HEK293T (cell line): Measurements from ENCODE around the gene TAS2R60.

Source experiments
- CTCF ChIA-PET: fragments of 350-600 bp; formaldehyde crosslinking; extraction: SDS; loops from one replicate; lab custom pipeline; 2021; ENCODE audit warnings: antibody characterized with exemption, inconsistent platforms; lab: Yijun Ruan, JAX
- POLR2A ChIA-PET: fragments of 350-600 bp; formaldehyde crosslinking; extraction: SDS; loops from one replicate; lab custom pipeline; 2020; ENCODE audit warnings: antibody characterized with exemption, inconsistent platforms; lab: Yijun Ruan, JAX
- DNase-seq: peaks from one replicate; pipeline ENCODE4 v3.0.0; 2012; ENCODE audit warnings: mixed read lengths; ENCODE audit errors: extremely low spot score
- ARNT ChIP-seq: fragments of 450-650 bp; IDR thresholded peaks from 2 replicates; pipeline ENCODE4 v1.6.1; 2017; ENCODE audit warnings: mild to moderate bottlenecking
- ELF4 ChIP-seq: fragments of 450-650 bp; IDR thresholded peaks from 2 replicates; pipeline ENCODE4 v1.6.1; 2017; ENCODE audit warnings: antibody characterized with exemption
- FOXA1 ChIP-seq: fragments of 450-650 bp; IDR thresholded peaks from 2 replicates; pipeline ENCODE4 v1.6.1; 2016; ENCODE audit warnings: mild to moderate bottlenecking
- FOXM1 ChIP-seq: fragments of 450-650 bp; IDR thresholded peaks from 2 replicates; pipeline ENCODE4 v1.6.1; 2017; ENCODE audit warnings: mild to moderate bottlenecking, borderline replicate concordance
- HDGF ChIP-seq: fragments of 450-650 bp; IDR thresholded peaks from 2 replicates; pipeline ENCODE4 v1.6.1; 2017; ENCODE audit warnings: antibody characterized with exemption, borderline replicate concordance
- LEF1 ChIP-seq: fragments of 450-650 bp; IDR thresholded peaks from 2 replicates; pipeline ENCODE4 v1.6.1; 2017; ENCODE audit warnings: mild to moderate bottlenecking, borderline replicate concordance
- PKNOX1 ChIP-seq: fragments of 450-650 bp; IDR thresholded peaks from 2 replicates; pipeline ENCODE4 v1.6.1; 2016
- ZNF384 ChIP-seq: fragments of 450-650 bp; IDR thresholded peaks from 2 replicates; pipeline ENCODE4 v1.6.1; 2016

The TAS2R60 gene

DNA sequence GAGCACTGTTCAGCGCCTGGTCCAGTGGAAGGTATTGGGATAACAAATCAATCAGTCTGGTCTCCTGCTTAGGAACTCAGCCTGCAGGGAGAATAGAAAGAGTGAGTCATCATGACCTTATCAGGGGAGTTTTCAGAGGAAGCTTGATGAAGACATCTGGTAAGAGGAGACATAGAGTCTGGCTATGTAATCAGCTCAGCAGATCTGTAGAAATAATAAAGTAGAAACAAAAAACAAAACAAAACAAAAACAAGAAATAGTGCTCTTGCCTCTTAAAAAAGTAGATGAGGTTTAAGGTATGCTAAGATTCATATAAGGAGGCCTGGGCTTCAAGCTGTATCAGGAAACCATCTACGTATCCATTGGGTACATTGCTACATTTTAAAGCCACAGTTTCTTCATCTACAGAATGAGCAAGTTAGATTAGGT lies 48.8 kb downstream of the TAS2R60 start:
- CTCF ChIA-PET, result interaction anchor here (0.6 kb wide), 1 partner anchor 251 kb away, joined by 3 read pairs; no protein-coding TSS in a partner anchor
- no peak for DNase-seq
- POLR2A ChIA-PET, result no interaction called here
- TF ChIP-seq LEF1 (no peak), PKNOX1 (0 out of 2 replicates have a peak, but pooled peaks have one; percentile 29)

DNA sequence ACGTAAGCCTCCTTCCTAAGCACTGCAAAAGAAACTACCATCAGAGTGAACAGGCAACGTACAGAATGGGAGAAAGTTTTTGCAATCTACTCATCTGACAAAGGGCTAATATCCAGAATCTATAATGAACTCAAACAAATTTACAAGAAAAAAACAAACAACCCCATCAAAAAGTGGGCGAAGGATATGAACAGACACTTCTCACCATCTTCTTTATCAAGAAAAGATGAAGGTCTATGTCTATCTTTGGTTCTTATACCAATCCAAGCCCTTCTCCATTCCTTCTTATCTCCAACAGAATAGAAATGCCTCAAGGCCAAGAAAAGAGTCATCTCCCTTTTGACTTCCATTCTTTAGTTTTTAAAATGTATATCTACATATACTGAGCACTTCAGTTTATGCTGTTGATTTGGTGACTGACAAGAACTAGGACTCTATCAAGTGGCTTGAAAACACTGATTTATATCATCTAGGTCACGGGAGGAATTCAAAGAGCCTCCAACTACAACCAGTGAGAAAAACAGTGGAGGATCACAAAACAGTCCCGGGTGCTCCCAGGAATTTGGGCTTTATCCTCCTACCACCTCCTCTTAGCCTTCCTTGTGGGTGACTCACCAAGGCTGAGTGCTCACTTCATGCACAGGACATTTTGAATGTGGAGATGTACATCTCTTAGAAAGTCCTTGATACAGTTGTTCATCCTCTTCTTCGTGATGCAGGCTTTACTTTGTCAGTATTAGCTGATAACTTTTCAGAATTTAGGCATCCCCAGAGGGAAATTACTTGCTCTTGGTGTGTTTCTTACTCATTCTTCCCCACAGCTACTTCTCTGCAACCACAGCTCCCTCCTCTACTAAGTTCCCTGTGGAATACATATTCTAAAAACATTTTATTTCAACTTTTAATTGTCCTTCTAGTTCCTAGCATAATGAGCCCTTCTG lies 49.8 kb downstream of the TAS2R60 start:
- ChIA-PET POLR2A (no interaction called here), CTCF (interaction anchor here (0.9 kb wide), 1 partner anchor 13 kb away, joined by 4 read pairs; no protein-coding TSS in a partner anchor)
- DNase-seq, result no peak
- TF ChIP-seq FOXM1, result no peak
- no peak for TF ChIP-seq ZNF384

DNA sequence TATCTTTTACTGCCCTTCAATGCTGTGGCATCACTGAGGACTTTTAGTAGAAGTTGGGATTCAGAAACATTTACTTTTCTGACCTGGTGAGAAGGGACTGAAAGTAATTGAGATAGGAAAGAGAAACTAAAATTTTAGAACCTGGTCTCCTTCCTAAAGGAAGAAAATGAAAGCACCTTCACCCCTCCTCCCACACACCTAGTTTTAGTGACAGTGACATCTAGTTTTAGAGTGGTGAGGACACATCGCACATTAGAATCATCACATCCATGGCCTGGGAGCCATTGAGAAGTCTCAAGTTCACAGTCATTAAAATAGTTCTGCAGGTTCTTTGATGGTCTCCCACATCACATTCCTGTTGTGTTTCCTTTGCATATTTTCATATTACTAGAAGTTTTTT lies 50.5 kb downstream of the TAS2R60 start:
- DNase-seq, result no peak
- ChIA-PET CTCF (interaction anchor here (0.9 kb wide), 1 partner anchor 13 kb away, joined by 4 read pairs; no protein-coding TSS in a partner anchor), POLR2A (no interaction called here)
- no peak for TF ChIP-seq HDGF
- no peak for TF ChIP-seq LEF1
- TF ChIP-seq ZNF384, result no peak
- TF ChIP-seq ARNT, result no peak
- TF ChIP-seq FOXA1, result no peak
- no peak for TF ChIP-seq PKNOX1
- no peak for TF ChIP-seq ELF4
